CD4-positive, alpha-beta T cell (primary cell): ENCODE results near the gene MEGF10. TPM values are rescaled to one million over a fixed set of nuclear protein-coding genes. Genes with fewer than 3 reads are reported as not detected.
"Not testable (repeated sequence)": the region's sequence is repeated elsewhere in the genome, so short reads cannot be mapped to it uniquely, and the experiment has no call there.

Experiments used
- ATAC-seq: fragments of 200-7000 bp; cut with Tn5 transposase; one replicate; pipeline ENCODE4 v1.10.0; 2022; ENCODE audit warnings: mild to moderate bottlenecking; ENCODE audit not compliant: poor library complexity
- CTCF ChIA-PET: fragments of 350-600 bp; sonication (Branson Sonifier 250); formaldehyde crosslinking; loops from one replicate; lab custom pipeline; 2021; ENCODE audit warnings: antibody characterized with exemption, inconsistent platforms; lab: Charles Lee
- POLR2A ChIA-PET: fragments of 350-600 bp; sonication (Branson Sonifier 250); formaldehyde crosslinking; loops from one replicate; lab custom pipeline; 2021; ENCODE audit warnings: antibody characterized with exemption, inconsistent platforms; lab: Charles Lee
- DNase-seq, 14 experiments: peaks; one replicate each; pipeline ENCODE4 v3.0.0-alpha.2; 2013 to 2020; ENCODE audit warnings: mixed read lengths in 2 of 14
- H3K27ac ChIP-seq, 2 donors: one replicate each; pipeline versions ENCODE4 v1.5.1 to v1.7.0; 2013; ENCODE audit warnings: low read length in 2 of 2, low read depth in 1 of 2, mild to moderate bottlenecking in 1 of 2
- H3K27me3 ChIP-seq, 2 experiments: 1 replicate in 1 of 2; 2 replicates in 1 of 2; pipeline versions ENCODE4 v1.6.1 to v1.7.0; 2013; ENCODE audit warnings: low read length in 2 of 2, control low read depth in 1 of 2, mild to moderate bottlenecking in 1 of 2, moderate library complexity in 1 of 2; ENCODE audit not compliant: insufficient read depth in 2 of 2, control insufficient read depth in 1 of 2
- H3K36me3 ChIP-seq: one replicate; pipeline ENCODE4 v1.6.1; 2013; ENCODE audit warnings: low read length, control low read depth; ENCODE audit not compliant: insufficient read depth
- H3K4me1 ChIP-seq: one replicate; pipeline ENCODE4 v1.6.1; 2013; ENCODE audit warnings: low read length, control low read depth; ENCODE audit not compliant: insufficient read depth
- H3K4me3 ChIP-seq: one replicate; pipeline ENCODE4 v1.5.1; 2013; ENCODE audit warnings: mild to moderate bottlenecking, low read length, moderate library complexity
- H3K9me3 ChIP-seq, 2 experiments: 1 replicate in 1 of 2; 2 replicates in 1 of 2; pipeline versions ENCODE4 v1.6.1 to v1.7.0; 2013; ENCODE audit warnings: low read length in 2 of 2, mild to moderate bottlenecking in 2 of 2, control low read depth in 1 of 2, moderate library complexity in 1 of 2; ENCODE audit not compliant: control insufficient read depth in 1 of 2, insufficient read depth in 1 of 2
- H3K27ac Mint-ChIP-seq: one replicate; pipeline ENCODE4 v1.8.0; 2020; ENCODE audit warnings: mixed read lengths
- H3K27me3 Mint-ChIP-seq: one replicate; pipeline ENCODE4 v1.8.0; 2021; ENCODE audit warnings: mixed read lengths
- H3K36me3 Mint-ChIP-seq: one replicate; pipeline ENCODE4 v1.8.0; 2021; ENCODE audit warnings: low read depth, mixed read lengths
- H3K4me1 Mint-ChIP-seq: one replicate; pipeline ENCODE4 v1.8.0; 2021; ENCODE audit warnings: low read depth, mixed read lengths
- H3K4me3 Mint-ChIP-seq: one replicate; pipeline ENCODE4 v1.8.0; 2020; ENCODE audit warnings: mild to moderate bottlenecking, mixed read lengths
- H3K9me3 Mint-ChIP-seq: one replicate; pipeline ENCODE4 v1.8.0; 2020; ENCODE audit warnings: mixed read lengths
- intact Hi-C, 2 experiments: fragments of 100-400 bp; cut with DNase I in 1 of 2; cut with micrococcal nuclease in 1 of 2; formaldehyde crosslinking; loops; one replicate each; pipeline versions ENCODE4 v1.15.1 to v1.9.0; 2023 to 2025; cut with DNase I, micrococcal nuclease
- total RNA-seq, 174 experiments: library from RNA in 2 of 174; stranded (reverse) in 2 of 174; gene quantifications; one replicate each; pipeline ENCODE4 v1.2.3 and lab custom pipeline; 2021 to 2026
- TF ChIP-seq, protein P1 (sequence below): fragments of 200-600 bp; IDR thresholded peaks from one replicate; pipeline ENCODE4 v1.8.0; 2022; ENCODE audit warnings: antibody characterized with exemption, mild to moderate bottlenecking

MEGF10 gene
- total RNA-seq, 2 experiments from 2014 or later = not detected

DNA sequence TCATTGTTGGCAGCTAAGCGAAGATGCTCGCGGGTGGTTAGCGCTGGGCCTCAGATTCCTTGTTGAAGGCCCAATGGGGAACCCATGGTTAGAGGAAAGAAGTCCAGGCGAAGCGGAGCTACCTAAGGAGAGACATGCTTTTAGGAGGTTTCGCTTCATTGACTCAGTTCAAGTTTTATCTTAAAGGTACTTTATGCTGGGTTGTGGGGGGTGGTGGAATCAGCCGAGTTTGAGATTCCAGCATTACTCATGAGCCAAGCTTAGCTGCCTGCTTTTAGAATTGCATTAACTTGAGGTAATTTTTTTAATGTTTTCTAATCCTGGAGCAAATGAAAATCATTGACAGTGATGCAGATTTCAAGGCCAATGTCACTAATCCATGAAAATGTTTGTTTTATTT, 16.1 kb downstream of the MEGF10 start:
- Mint-ChIP-seq H3K4me1 (no peaks in the 10 kb centered on the region), H3K4me3 (no peak overlapping the region), H3K36me3 (no peaks in the 10 kb centered on the region), H3K27ac (no peak overlapping the region), H3K9me3 (no peaks in the 10 kb centered on the region), H3K27me3 (no peaks in the 10 kb centered on the region)
- Histone ChIP-seq H3K36me3 (no peaks in the 10 kb centered on the region), H3K27ac (no peak overlapping the region), H3K4me3 (no peak overlapping the region), H3K4me1 (no peaks in the 10 kb centered on the region), H3K9me3 (no peaks in the 10 kb centered on the region), H3K27me3 (no peaks in the 10 kb centered on the region)
- TF ChIP-seq, protein P1, sequence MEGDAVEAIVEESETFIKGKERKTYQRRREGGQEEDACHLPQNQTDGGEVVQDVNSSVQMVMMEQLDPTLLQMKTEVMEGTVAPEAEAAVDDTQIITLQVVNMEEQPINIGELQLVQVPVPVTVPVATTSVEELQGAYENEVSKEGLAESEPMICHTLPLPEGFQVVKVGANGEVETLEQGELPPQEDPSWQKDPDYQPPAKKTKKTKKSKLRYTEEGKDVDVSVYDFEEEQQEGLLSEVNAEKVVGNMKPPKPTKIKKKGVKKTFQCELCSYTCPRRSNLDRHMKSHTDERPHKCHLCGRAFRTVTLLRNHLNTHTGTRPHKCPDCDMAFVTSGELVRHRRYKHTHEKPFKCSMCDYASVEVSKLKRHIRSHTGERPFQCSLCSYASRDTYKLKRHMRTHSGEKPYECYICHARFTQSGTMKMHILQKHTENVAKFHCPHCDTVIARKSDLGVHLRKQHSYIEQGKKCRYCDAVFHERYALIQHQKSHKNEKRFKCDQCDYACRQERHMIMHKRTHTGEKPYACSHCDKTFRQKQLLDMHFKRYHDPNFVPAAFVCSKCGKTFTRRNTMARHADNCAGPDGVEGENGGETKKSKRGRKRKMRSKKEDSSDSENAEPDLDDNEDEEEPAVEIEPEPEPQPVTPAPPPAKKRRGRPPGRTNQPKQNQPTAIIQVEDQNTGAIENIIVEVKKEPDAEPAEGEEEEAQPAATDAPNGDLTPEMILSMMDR = no peak
- DNase-seq = no peak
- ChIA-PET CTCF (no interaction called here), POLR2A (no interaction called here)
- ATAC-seq = no peak
- intact Hi-C loops = no loop called here

DNA sequence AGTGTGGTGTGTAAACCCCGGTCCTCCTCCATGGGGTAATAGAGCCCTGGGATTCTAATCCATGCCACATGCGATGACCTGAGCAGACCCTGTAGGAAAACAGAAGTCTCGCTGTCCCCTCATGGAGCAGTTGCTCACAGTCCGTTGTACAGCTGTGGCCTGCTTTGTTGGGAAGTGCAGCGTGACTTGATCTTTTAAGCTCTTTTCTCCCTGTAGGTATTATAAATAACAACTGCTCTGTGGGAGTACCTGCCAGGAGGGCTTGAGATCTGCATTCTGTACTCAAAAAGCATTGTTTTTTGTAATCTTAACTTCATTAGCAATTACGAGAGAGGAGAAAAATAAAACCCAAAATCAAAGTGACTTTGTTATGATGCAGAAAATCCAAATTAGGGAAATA, 17.3 kb downstream of the MEGF10 start:
- POLR2A ChIA-PET = no interaction called here

DNA sequence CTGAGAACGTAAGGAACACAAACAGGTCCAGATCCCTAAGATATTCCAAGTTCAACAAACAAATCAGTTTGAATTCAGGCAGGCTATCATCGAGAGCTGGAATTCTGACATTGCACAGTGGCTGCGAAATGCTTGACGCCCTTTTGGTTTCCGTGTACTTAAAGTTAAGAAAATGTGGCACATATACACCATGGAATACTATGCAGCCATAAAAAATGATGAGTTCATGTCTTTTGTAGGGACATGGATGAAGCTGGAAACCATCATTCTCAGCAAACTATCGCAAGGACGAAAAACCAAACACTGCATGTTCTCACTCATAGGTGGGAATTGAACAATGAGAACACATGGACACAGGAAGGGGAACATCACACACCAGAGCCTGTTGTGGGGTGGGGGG, 17.7 kb downstream of the MEGF10 start:
- CTCF ChIA-PET, H3K36me3 Mint-ChIP-seq, POLR2A ChIA-PET, H3K4me1 ChIP-seq, H3K9me3 ChIP-seq, H3K27me3 Mint-ChIP-seq, DNase-seq, H3K27me3 ChIP-seq, H3K4me3 ChIP-seq, H3K36me3 ChIP-seq, H3K9me3 Mint-ChIP-seq, H3K4me1 Mint-ChIP-seq, H3K4me3 Mint-ChIP-seq, ATAC-seq, H3K27ac ChIP-seq, intact Hi-C loops, H3K27ac Mint-ChIP-seq: not testable (repeated sequence)

More for the DNA sequence above, 17.3 kb downstream of the MEGF10 start:
- H3K9me3 Mint-ChIP-seq = no peaks in the 10 kb centered on the region
- DNase-seq (no peak), ATAC-seq (no peak)
- CTCF ChIA-PET = no interaction called here
- no peaks in the 10 kb centered on the region for H3K36me3 ChIP-seq
- H3K27me3 Mint-ChIP-seq = no peaks in the 10 kb centered on the region
- no peaks in the 10 kb centered on the region for H3K4me1 ChIP-seq
- no peaks in the 10 kb centered on the region for H3K9me3 ChIP-seq
- H3K27ac Mint-ChIP-seq = no peak overlapping the region
- no peaks in the 10 kb centered on the region for H3K36me3 Mint-ChIP-seq
- H3K4me3 ChIP-seq = no peak overlapping the region
- no peak overlapping the region for H3K27ac ChIP-seq
- intact Hi-C loops = no loop called here
- no peaks in the 10 kb centered on the region for H3K4me1 Mint-ChIP-seq
- no peak overlapping the region for H3K4me3 Mint-ChIP-seq
- TF ChIP-seq, protein P1 = no peak
- no peaks in the 10 kb centered on the region for H3K27me3 ChIP-seq

DNA sequence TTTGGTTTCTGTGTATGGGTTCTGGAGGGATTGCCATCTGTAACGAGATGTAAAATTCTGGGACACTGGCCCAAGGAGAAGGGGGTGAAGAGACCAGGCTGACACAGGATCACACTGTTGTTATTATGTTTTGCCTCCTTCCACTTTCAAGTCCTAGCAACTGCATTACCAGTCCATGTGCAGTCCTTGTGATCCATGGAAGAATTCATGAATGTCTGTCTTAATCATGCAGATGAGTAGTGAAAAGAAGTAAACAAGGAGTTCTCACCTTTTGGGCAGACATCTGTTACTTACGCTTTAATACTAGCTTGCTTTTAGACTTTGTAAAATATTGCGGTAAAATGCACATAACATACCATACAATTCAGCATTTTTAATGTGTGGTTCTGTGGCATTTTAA, 18.3 kb downstream of the MEGF10 start:
- no peak overlapping the region for H3K27ac ChIP-seq
- Mint-ChIP-seq H3K4me3 (no peak overlapping the region), H3K9me3 (no peaks in the 10 kb centered on the region), H3K27ac (no peak overlapping the region), H3K4me1 (no peaks in the 10 kb centered on the region), H3K27me3 (no peaks in the 10 kb centered on the region), H3K36me3 (no peaks in the 10 kb centered on the region)
- no peak overlapping the region for H3K4me3 ChIP-seq
- peaks cover 3% of the 10 kb centered on the region for H3K4me1 ChIP-seq
- no peaks in the 10 kb centered on the region for H3K9me3 ChIP-seq
- intact Hi-C loops = no loop called here
- CTCF ChIA-PET = no interaction called here
- TF ChIP-seq, protein P1 = no peak
- no peaks in the 10 kb centered on the region for H3K27me3 ChIP-seq
- H3K36me3 ChIP-seq = no peaks in the 10 kb centered on the region
- DNase-seq (no peak), ATAC-seq (no peak)
- POLR2A ChIA-PET = no interaction called here
